SK-N-SH treated with all-trans-retinoic acid at 6 μM for 48 hours (cell line): Measurements from ENCODE around the gene PITPNC1.

ENCODE experiments used
- ARNTL ChIP-seq: fragments of 450-650 bp; formaldehyde crosslinking; IDR thresholded peaks from 2 replicates; pipeline ENCODE4 v1.5.0; 2020; ENCODE audit warnings: low read depth, mild to moderate bottlenecking, moderate library complexity, borderline replicate concordance
- ISL1 ChIP-seq: fragments of 250-450 bp; sonication (Bioruptor Pico); IDR thresholded peaks from 2 replicates; pipeline ENCODE4 v2.1.2; 2022; ENCODE audit warnings: mild to moderate bottlenecking, moderate library complexity
- PPARA ChIP-seq: fragments of 250-450 bp; sonication (Bioruptor Pico); IDR thresholded peaks from 2 replicates; pipeline ENCODE4 v1.5.0; 2020; ENCODE audit warnings: mild to moderate bottlenecking, borderline replicate concordance
- RARB ChIP-seq: fragments of 250-450 bp; sonication (Bioruptor Pico); IDR thresholded peaks from 2 replicates; pipeline ENCODE4 v1.8.0; 2021; ENCODE audit warnings: mild to moderate bottlenecking, moderate library complexity
- SNAI2 ChIP-seq: fragments of 250-450 bp; sonication (Bioruptor Pico); IDR thresholded peaks from 2 replicates; pipeline ENCODE4 v1.5.0; 2020; ENCODE audit warnings: mild to moderate bottlenecking, moderate library complexity
- ZFP30 ChIP-seq: fragments of 450-650 bp; formaldehyde crosslinking; IDR thresholded peaks from 2 replicates; pipeline ENCODE4 v1.5.0; 2022; ENCODE audit warnings: mild to moderate bottlenecking, moderate library complexity
- ZNF70 ChIP-seq: fragments of 450-650 bp; formaldehyde crosslinking; IDR thresholded peaks from 2 replicates; pipeline ENCODE4 v1.5.0; 2020; ENCODE audit warnings: mild to moderate bottlenecking, moderate library complexity
- TF ChIP-seq, protein P1 (sequence below): fragments of 250-450 bp; sonication (Bioruptor Pico); IDR thresholded peaks from 2 replicates; pipeline ENCODE4 v1.5.1; 2021; ENCODE audit warnings: mild to moderate bottlenecking, moderate library complexity
- TF ChIP-seq, protein P2 (sequence below): fragments of 250-450 bp; sonication (Bioruptor Pico); IDR thresholded peaks from 2 replicates; pipeline ENCODE4 v1.8.0; 2020; ENCODE audit warnings: mild to moderate bottlenecking, moderate library complexity, borderline replicate concordance

DNA sequence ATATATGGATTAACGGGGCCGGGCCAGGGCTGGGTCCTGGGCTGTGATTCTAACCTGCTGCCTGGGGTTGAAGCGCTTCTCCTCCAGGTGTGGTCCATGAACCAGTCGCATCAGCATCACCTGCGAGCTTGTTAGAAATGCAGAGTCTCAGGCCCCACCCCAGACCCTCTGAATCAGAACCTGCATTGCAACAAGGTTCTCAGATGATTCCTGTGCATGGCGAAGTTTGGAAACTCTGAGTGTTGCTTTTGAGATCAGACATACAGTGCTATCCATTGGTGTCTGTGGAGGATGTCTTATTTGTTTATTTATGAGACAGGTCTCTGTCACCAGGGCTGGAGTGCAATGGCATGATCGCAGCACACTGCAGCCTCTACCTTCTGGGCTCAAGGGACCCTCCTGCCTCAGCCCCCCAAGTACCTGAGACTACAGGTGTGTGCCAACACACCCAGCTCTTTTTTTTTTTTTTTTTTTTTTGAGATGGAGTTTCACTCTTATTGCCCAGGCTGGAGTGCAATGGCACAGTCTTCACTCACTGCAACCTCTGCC, 99.8 kb downstream of the PITPNC1 start:
- TF ChIP-seq PPARA (CRISPR knock-in tag), result no peak
- TF ChIP-seq RARB (CRISPR knock-in tag), result no peak
- TF ChIP-seq, protein P1, sequence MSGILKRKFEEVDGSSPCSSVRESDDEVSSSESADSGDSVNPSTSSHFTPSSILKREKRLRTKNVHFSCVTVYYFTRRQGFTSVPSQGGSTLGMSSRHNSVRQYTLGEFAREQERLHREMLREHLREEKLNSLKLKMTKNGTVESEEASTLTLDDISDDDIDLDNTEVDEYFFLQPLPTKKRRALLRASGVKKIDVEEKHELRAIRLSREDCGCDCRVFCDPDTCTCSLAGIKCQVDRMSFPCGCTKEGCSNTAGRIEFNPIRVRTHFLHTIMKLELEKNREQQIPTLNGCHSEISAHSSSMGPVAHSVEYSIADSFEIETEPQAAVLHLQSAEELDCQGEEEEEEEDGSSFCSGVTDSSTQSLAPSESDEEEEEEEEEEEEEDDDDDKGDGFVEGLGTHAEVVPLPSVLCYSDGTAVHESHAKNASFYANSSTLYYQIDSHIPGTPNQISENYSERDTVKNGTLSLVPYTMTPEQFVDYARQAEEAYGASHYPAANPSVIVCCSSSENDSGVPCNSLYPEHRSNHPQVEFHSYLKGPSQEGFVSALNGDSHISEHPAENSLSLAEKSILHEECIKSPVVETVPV, result no peak
- no peak for TF ChIP-seq ISL1 (CRISPR knock-in tag)
- TF ChIP-seq ZNF70, result no peak
- TF ChIP-seq ARNTL (CRISPR knock-in tag), result no peak
- no peak for TF ChIP-seq ZFP30 (CRISPR knock-in tag)
- TF ChIP-seq, protein P2, sequence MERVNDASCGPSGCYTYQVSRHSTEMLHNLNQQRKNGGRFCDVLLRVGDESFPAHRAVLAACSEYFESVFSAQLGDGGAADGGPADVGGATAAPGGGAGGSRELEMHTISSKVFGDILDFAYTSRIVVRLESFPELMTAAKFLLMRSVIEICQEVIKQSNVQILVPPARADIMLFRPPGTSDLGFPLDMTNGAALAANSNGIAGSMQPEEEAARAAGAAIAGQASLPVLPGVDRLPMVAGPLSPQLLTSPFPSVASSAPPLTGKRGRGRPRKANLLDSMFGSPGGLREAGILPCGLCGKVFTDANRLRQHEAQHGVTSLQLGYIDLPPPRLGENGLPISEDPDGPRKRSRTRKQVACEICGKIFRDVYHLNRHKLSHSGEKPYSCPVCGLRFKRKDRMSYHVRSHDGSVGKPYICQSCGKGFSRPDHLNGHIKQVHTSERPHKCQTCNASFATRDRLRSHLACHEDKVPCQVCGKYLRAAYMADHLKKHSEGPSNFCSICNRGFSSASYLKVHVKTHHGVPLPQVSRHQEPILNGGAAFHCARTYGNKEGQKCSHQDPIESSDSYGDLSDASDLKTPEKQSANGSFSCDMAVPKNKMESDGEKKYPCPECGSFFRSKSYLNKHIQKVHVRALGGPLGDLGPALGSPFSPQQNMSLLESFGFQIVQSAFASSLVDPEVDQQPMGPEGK (CRISPR knock-in tag), result no peak
- TF ChIP-seq SNAI2 (CRISPR knock-in tag), result no peak
